Naive thymus-derived CD4-positive, alpha-beta T cell (primary cell): ENCODE measurements around the gene AJAP1. TPM values are rescaled to one million over a fixed set of nuclear protein-coding genes. Genes with fewer than 3 reads are reported as not detected.

Experiments used
- ATAC-seq: fragments of 150-1000 bp; cut with Tn5 transposase; 2 replicates; pipeline ENCODE4 v1.10.0; 2021; ENCODE audit warnings: mild to moderate bottlenecking, moderate library complexity
- CTCF ChIA-PET: fragments of 350-600 bp; sonication (Branson Sonifier 250); formaldehyde crosslinking; loops from one replicate; lab custom pipeline; 2021; ENCODE audit warnings: antibody characterized with exemption; lab: Charles Lee
- POLR2A ChIA-PET: fragments of 350-600 bp; sonication (Branson Sonifier 250); formaldehyde crosslinking; loops from one replicate; lab custom pipeline; 2021; ENCODE audit warnings: antibody characterized with exemption, inconsistent platforms; lab: Charles Lee
- DNase-seq, 9 donors: peaks; one replicate each; pipeline versions ENCODE4 v3.0.0 to v3.0.0-alpha.2; 2020 to 2022; ENCODE audit warnings: mixed read lengths in 1 of 9
- H3K27ac ChIP-seq: one replicate; pipeline ENCODE4 v1.7.0; 2013; ENCODE audit warnings: mild to moderate bottlenecking, low read depth, low read length, moderate library complexity
- H3K27me3 ChIP-seq, 2 donors: one replicate each; pipeline ENCODE4 v1.7.0; 2013; ENCODE audit warnings: low read length in 2 of 2, mild to moderate bottlenecking in 2 of 2, moderate library complexity in 2 of 2; ENCODE audit not compliant: control insufficient read depth in 2 of 2, insufficient read depth in 2 of 2
- H3K36me3 ChIP-seq, 3 experiments: 1 replicate in 2 of 3; 2 replicates in 1 of 3; pipeline ENCODE4 v1.7.0; 2013; ENCODE audit warnings: low read length in 3 of 3, mild to moderate bottlenecking in 3 of 3, moderate library complexity in 1 of 3; ENCODE audit not compliant: insufficient read depth in 3 of 3, control insufficient read depth in 2 of 3
- H3K4me1 ChIP-seq, 2 donors: one replicate each; pipeline ENCODE4 v1.7.0; 2013; ENCODE audit warnings: low read length in 2 of 2, mild to moderate bottlenecking in 2 of 2, moderate library complexity in 1 of 2; ENCODE audit not compliant: control insufficient read depth in 2 of 2, insufficient read depth in 2 of 2
- H3K4me3 ChIP-seq: 2 replicates; pipeline ENCODE4 v1.7.0; 2013; ENCODE audit warnings: mild to moderate bottlenecking, low read length
- H3K9me3 ChIP-seq, 3 experiments: 1 replicate in 2 of 3; 2 replicates in 1 of 3; pipeline ENCODE4 v1.7.0; 2013; ENCODE audit warnings: low read length in 3 of 3; ENCODE audit not compliant: control insufficient read depth in 2 of 3
- H3K27ac Mint-ChIP-seq, 9 donors: one replicate each; pipeline ENCODE4 v1.8.0; 2020 to 2022; ENCODE audit warnings: mixed read lengths in 9 of 9, mild to moderate bottlenecking in 8 of 9, moderate library complexity in 5 of 9, inconsistent platforms in 2 of 9
- H3K27me3 Mint-ChIP-seq, 5 donors: one replicate each; pipeline ENCODE4 v1.8.0; 2021 to 2022; ENCODE audit warnings: mixed read lengths in 5 of 5, mild to moderate bottlenecking in 1 of 5
- H3K36me3 Mint-ChIP-seq, 5 donors: one replicate each; pipeline ENCODE4 v1.8.0; 2020 to 2022; ENCODE audit warnings: mixed read lengths in 5 of 5, mild to moderate bottlenecking in 3 of 5, inconsistent platforms in 1 of 5
- H3K4me1 Mint-ChIP-seq, 7 donors: one replicate each; pipeline ENCODE4 v1.8.0; 2020 to 2022; ENCODE audit warnings: mixed read lengths in 7 of 7, mild to moderate bottlenecking in 3 of 7, inconsistent platforms in 1 of 7
- H3K4me3 Mint-ChIP-seq, 10 donors: one replicate each; pipeline ENCODE4 v1.8.0; 2020 to 2022; ENCODE audit warnings: mild to moderate bottlenecking in 10 of 10, mixed read lengths in 10 of 10, moderate library complexity in 6 of 10, inconsistent platforms in 2 of 10
- H3K9me3 Mint-ChIP-seq, 11 donors: one replicate each; pipeline ENCODE4 v1.8.0; 2020 to 2022; ENCODE audit warnings: mixed read lengths in 11 of 11, mild to moderate bottlenecking in 4 of 11, inconsistent platforms in 1 of 11, moderate library complexity in 1 of 11
- intact Hi-C, 2 donors: fragments of 100-400 bp; cut with micrococcal nuclease; formaldehyde crosslinking; loops; one replicate each; pipeline ENCODE4 v1.15.1; 2023
- polyA plus RNA-seq, 2 donors: library from polyadenylated mRNA; unstranded; fragments of 300-500 nt; fragmentation: Illumina TruSeq; gene quantifications; one replicate each; pipeline ENCODE4 v1.2.3, GENCODE V29; 2021
- total RNA-seq, 6 experiments: library from RNA in 5 of 6; stranded (reverse) in 5 of 6; gene quantifications; 1 replicate in 5 of 6; 2 replicates in 1 of 6; pipeline ENCODE4 v1.2.3 and lab custom pipeline; 2021 to 2026

The AJAP1 gene
- total and polyA plus RNA-seq, 7 experiments from 2014 or later, result 0.09 to 2.4 (median 0.82) TPM; not detected in 1

DNA sequence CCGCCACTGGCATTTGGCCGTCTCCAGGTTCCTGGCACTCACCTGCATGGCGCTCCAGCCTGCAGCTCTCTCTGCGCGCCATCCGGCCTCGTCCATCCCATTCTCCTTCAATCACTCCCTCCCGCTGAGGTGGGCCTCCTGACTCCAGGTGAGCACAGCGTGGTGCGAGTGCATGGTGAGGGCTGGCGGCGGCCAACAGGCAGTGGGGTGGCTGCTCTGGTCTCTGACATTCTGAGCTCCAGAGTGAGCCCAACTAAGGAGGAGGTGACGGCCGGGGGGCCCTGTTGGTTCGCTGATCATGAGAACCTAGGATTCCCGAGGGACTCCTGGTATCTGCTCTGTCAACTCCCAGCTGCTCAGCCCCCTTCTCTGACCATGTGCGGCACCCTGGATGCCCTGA, 130.4 kb downstream of the AJAP1 start:
- peaks cover 0 to 8% (median 0%) of the 10 kb centered on the region in 5 donors for H3K27me3 Mint-ChIP-seq
- no peaks in the 10 kb centered on the region for H3K27me3 ChIP-seq
- intact Hi-C loops, result no loop called here
- CTCF ChIA-PET, result no interaction called here
- H3K36me3 Mint-ChIP-seq, result no peaks in the 10 kb centered on the region
- no peaks in the 10 kb centered on the region for H3K9me3 Mint-ChIP-seq
- no peaks in the 10 kb centered on the region for H3K36me3 ChIP-seq
- ATAC-seq (no peak), DNase-seq (no peak)
- no peak overlapping the region for H3K4me3 Mint-ChIP-seq
- no peaks in the 10 kb centered on the region for H3K4me1 ChIP-seq
- H3K27ac ChIP-seq, result no peak overlapping the region
- no peaks in the 10 kb centered on the region for H3K9me3 ChIP-seq
- no peak overlapping the region for H3K4me3 ChIP-seq
- no peak overlapping the region for H3K27ac Mint-ChIP-seq
- H3K4me1 Mint-ChIP-seq, result no peaks in the 10 kb centered on the region
- POLR2A ChIA-PET, result no interaction called here

DNA sequence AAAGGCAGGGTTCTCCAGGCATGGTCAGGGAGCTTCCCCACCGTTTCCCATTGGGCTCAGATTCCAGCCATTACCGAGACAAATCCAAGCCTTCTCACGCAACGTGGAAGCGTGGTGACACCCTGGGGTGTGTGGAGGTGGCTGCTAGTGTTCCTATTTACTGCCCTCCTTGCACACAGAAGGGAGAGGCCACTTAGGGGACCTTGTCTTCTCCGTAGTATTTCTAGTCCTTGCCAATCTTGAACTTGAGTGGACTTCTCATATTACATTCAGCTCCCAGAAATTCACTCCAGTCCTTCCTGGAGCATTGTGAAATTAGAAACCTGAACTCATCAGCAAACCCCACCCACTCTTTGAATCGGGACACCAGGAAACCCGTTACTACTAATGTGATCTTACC, 131.6 kb downstream of the AJAP1 start:
- intact Hi-C loops, result no loop called here
- POLR2A ChIA-PET, result no interaction called here
- peaks cover 0 to 11% (median 0%) of the 10 kb centered on the region in 5 donors for H3K27me3 Mint-ChIP-seq
- CTCF ChIA-PET, result no interaction called here
- Histone ChIP-seq H3K9me3 (no peaks in the 10 kb centered on the region), H3K4me3 (no peak overlapping the region), H3K27me3 (no peaks in the 10 kb centered on the region), H3K4me1 (no peaks in the 10 kb centered on the region), H3K36me3 (no peaks in the 10 kb centered on the region), H3K27ac (no peak overlapping the region)
- no peaks in the 10 kb centered on the region for H3K9me3 Mint-ChIP-seq
- H3K4me1 Mint-ChIP-seq, result no peaks in the 10 kb centered on the region
- H3K27ac Mint-ChIP-seq, result no peak overlapping the region
- H3K36me3 Mint-ChIP-seq, result no peaks in the 10 kb centered on the region
- DNase-seq, result no peak
- ATAC-seq, result no peak
- H3K4me3 Mint-ChIP-seq, result no peak overlapping the region

DNA sequence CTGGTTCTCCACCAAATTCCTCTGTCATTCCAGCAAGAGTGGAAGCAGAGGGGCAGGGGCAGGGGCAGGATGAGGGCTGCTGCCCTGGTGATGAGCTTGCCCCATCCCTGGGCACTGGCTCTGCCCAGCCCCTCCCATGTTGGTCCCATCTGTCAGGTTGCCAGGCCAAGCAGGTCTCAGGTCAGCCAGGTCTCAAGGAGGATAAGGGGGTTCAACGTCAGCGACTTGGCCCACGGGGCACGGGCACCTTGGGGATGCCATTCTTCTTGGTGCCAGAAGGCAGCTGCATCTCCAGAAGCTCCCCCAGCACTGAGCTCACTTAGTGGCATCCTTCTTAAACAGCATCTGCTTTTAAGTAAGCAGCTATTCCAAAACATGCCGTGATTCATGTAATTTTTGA, 133.1 kb downstream of the AJAP1 start:
- H3K4me3 ChIP-seq, result no peak overlapping the region
- POLR2A ChIA-PET, result no interaction called here
- H3K27me3 ChIP-seq, result no peaks in the 10 kb centered on the region
- no peaks in the 10 kb centered on the region for H3K4me1 ChIP-seq
- no peaks in the 10 kb centered on the region for H3K9me3 ChIP-seq
- no peak for DNase-seq
- Mint-ChIP-seq H3K9me3 (no peaks in the 10 kb centered on the region), H3K27ac (no peak overlapping the region), H3K4me1 (no peaks in the 10 kb centered on the region), H3K27me3 (peaks cover 0 to 11% (median 0%) of the 10 kb centered on the region in 5 donors), H3K4me3 (no peak overlapping the region), H3K36me3 (no peaks in the 10 kb centered on the region)
- intact Hi-C loops, result no loop called here
- no peaks in the 10 kb centered on the region for H3K36me3 ChIP-seq
- no peak for ATAC-seq
- CTCF ChIA-PET, result no interaction called here
- no peak overlapping the region for H3K27ac ChIP-seq

GRCh38 chr1:4792565-4792964, 138.2 kb downstream of the AJAP1 start:
- Mint-ChIP-seq H3K4me3 (no peak overlapping the region), H3K27ac (no peak overlapping the region), H3K9me3 (peaks cover 0 to 17% (median 0%) of the 10 kb centered on the region in 11 donors), H3K4me1 (no peaks in the 10 kb centered on the region), H3K27me3 (peaks cover 0 to 8% (median 0%) of the 10 kb centered on the region in 5 donors), H3K36me3 (no peaks in the 10 kb centered on the region)
- Histone ChIP-seq H3K27ac (no peak overlapping the region), H3K27me3 (no peaks in the 10 kb centered on the region), H3K9me3 (no peaks in the 10 kb centered on the region), H3K4me3 (no peak overlapping the region), H3K36me3 (no peaks in the 10 kb centered on the region), H3K4me1 (no peaks in the 10 kb centered on the region)
- DNase-seq, result no peak
- intact Hi-C loops, result no loop called here
- no peak for ATAC-seq
- ChIA-PET CTCF (no interaction called here), POLR2A (no interaction called here)

GRCh38 chr1:4794020-4794780, 139.8 kb downstream of the AJAP1 start:
- POLR2A ChIA-PET, result no interaction called here
- H3K36me3 Mint-ChIP-seq, result no peaks in the 10 kb centered on the region
- peaks cover 0 to 17% (median 0%) of the 10 kb centered on the region in 11 donors for H3K9me3 Mint-ChIP-seq
- no peaks in the 10 kb centered on the region for H3K4me1 ChIP-seq
- no peaks in the 10 kb centered on the region for H3K27me3 ChIP-seq
- DNase-seq (no peak), ATAC-seq (no peak)
- H3K36me3 ChIP-seq, result no peaks in the 10 kb centered on the region
- H3K27me3 Mint-ChIP-seq, result peaks cover 0 to 10% (median 7%) of the 10 kb centered on the region in 5 donors
- no peaks in the 10 kb centered on the region for H3K9me3 ChIP-seq
- H3K27ac Mint-ChIP-seq, result no peak overlapping the region
- no peak overlapping the region for H3K27ac ChIP-seq
- no peaks in the 10 kb centered on the region for H3K4me1 Mint-ChIP-seq
- no peak overlapping the region for H3K4me3 ChIP-seq
- CTCF ChIA-PET, result no interaction called here
- no peak overlapping the region for H3K4me3 Mint-ChIP-seq
- intact Hi-C loops, result no loop called here

GRCh38 chr1:4796161-4797015, 142.0 kb downstream of the AJAP1 start:
- no peak overlapping the region for H3K27ac Mint-ChIP-seq
- Histone ChIP-seq H3K9me3 (no peaks in the 10 kb centered on the region), H3K27me3 (no peaks in the 10 kb centered on the region), H3K4me1 (no peaks in the 10 kb centered on the region), H3K36me3 (no peaks in the 10 kb centered on the region), H3K27ac (no peak overlapping the region), H3K4me3 (no peak overlapping the region)
- ChIA-PET CTCF (no interaction called here), POLR2A (no interaction called here)
- H3K27me3 Mint-ChIP-seq, result peaks cover 0 to 24% (median 11%) of the 10 kb centered on the region in 5 donors
- ATAC-seq (no peak), DNase-seq (no peak)
- H3K4me1 Mint-ChIP-seq, result no peaks in the 10 kb centered on the region
- intact Hi-C loops, result no loop called here
- no peak overlapping the region for H3K4me3 Mint-ChIP-seq
- no peaks in the 10 kb centered on the region for H3K36me3 Mint-ChIP-seq
- peaks cover 0 to 17% (median 0%) of the 10 kb centered on the region in 11 donors for H3K9me3 Mint-ChIP-seq
